VCaP (cell line): Measurements from ENCODE around the gene RAB31.

Experiments used
- H3K27ac ChIP-seq: fragments of 450-650 bp; 2 replicates; pipeline ENCODE4 v1.5.1; 2017
- TF ChIP-seq, protein P1 (sequence below): fragments of 450-650 bp; conservative IDR thresholded peaks from 2 replicates; pipeline ENCODE4 v1.5.1; 2017; ENCODE audit warnings: mild to moderate bottlenecking, moderate library complexity

The RAB31 gene

DNA sequence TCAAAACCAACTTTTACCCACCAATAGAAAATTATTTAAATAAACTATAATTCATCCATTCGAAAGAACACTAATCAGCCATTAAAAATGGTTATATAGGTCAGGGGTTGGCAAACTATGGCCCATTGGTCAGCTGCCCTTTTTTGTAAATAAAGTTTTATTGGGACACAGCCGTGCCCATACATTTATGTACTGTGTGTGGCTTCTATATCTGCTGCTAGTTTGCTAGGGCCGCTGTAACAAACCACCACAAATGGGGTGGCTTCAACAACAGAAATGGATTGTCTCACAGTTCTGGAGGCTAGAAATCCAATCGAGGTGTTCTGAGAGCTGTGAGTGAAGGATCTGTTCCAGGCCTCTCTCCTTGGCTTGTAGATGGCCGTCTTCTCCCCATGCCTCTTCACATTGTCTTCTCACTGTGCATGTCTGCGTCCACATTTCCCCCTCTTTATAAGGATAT lies 170.7 kb downstream of the RAB31 start:
- H3K27ac ChIP-seq, result no peak overlapping the region
- TF ChIP-seq, protein P1, sequence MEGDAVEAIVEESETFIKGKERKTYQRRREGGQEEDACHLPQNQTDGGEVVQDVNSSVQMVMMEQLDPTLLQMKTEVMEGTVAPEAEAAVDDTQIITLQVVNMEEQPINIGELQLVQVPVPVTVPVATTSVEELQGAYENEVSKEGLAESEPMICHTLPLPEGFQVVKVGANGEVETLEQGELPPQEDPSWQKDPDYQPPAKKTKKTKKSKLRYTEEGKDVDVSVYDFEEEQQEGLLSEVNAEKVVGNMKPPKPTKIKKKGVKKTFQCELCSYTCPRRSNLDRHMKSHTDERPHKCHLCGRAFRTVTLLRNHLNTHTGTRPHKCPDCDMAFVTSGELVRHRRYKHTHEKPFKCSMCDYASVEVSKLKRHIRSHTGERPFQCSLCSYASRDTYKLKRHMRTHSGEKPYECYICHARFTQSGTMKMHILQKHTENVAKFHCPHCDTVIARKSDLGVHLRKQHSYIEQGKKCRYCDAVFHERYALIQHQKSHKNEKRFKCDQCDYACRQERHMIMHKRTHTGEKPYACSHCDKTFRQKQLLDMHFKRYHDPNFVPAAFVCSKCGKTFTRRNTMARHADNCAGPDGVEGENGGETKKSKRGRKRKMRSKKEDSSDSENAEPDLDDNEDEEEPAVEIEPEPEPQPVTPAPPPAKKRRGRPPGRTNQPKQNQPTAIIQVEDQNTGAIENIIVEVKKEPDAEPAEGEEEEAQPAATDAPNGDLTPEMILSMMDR, result no peak

DNA sequence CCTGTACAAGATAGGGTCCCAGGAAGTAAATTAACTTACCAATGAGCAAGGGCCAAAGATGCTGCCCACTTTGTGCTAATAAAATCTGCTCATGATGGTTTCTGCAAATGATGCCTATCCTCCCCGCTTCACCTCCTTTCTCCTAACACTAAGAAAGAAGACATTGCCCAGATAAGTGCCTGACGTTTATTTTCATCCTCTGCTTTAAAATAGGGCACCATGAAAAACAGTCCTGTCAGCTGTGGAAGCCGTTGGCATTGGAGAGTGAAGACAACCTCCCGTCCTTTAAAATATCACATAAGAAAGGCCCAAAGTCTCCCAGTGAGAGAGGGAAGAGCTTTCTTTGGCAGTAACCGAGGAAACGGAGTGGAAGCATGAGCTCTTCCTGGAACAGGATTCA lies 176.0 kb downstream of the RAB31 start:
- H3K27ac ChIP-seq, result no peak overlapping the region
- TF ChIP-seq, protein P1, result no peak

DNA sequence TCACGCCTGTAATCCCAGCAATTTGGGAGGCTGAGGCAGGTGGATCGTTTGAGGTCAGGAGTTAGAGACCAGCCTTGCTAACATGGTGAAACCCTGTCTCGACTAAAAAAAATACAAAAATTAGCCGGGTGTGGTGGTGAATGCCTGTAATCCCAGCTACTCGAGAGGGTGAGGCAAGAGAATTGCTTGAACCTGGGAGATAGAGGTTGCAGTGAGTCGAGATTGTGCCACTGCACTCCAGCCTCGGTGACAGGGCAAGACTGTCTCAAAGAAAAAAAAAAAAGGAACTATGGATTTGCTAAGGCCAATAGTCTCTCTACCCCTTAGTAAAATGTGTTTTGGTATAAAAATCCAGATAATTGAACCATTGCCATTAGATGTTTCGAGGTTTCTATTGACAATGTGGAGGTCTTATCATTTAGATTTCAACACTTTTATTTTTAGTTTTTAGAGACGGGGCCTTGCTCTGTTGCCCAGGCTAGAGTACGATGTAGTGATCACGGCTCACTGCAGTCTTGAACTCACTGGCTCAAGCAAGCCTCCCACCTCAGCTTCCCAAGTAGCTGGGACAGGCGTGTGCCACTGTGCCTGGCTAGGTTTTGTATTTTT lies 176.5 kb downstream of the RAB31 start:
- TF ChIP-seq, protein P1, result no peak
- H3K27ac ChIP-seq, result no peak overlapping the region

DNA sequence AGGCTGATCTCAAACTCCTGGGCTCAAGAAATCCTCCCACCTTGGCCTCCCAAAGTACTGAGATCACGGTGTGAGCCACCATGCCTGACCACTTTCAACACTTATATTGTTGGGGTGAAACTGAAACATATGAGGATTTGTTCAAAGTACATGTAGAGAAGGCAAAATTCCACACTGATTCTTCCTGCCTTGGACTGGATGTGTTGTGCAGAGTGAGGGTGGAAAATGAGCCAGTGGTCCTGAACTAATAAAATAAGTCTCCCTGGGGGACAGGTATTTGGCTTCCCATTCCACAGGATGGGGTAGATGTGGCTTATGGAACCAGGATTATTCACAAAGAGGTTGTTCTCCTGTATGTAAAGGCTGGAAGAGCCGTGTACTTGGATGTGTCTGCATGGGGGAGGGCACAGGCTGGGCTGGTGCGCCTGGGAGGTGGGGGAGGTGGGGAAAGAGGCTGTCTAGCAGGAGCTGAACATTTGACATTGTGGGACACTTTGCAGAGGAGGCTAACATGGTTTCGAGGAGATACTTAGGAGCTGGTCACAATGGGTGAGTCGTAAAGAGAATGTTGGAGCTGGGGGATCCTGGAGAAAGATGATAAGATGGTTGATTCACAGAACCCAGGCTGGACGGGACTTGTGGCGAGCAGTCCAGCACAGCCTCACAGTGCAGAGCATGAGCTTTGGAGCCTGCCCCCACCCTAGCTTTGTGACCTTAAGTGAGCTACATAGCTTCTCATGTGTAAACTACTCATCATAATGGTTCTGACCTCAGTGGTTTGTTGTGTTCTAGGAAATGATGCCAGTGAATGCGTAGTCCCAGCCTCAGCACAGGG lies 177.3 kb downstream of the RAB31 start, which contains the start of gene TXNDC2:
TSS of gene TXNDC2 (plus strand) at position 804 of the 835 bp plus-strand sequence. CDS start 708 bp downstream, outside the sequence.
- H3K27ac ChIP-seq, result no peak within 1 kb of the TSS
- TF ChIP-seq, protein P1, result no peak

DNA sequence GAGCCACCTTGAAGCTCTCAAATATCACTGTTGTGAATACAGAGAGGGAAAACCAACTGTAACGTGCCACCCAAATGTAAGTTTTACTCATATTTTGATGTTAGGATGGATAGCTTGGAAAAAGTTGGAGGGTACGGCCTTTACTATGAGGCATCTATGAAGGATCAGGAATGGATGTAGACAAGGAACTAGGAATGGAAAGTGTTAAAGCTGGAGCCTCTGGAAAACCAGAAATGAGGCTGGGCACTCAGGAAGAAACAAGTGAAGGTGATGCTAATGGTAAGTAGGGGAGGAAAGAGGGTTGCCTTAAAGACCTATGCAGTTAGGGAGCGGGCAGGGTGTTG lies 177.9 kb downstream of the RAB31 start:
- no peak overlapping the region for H3K27ac ChIP-seq

DNA sequence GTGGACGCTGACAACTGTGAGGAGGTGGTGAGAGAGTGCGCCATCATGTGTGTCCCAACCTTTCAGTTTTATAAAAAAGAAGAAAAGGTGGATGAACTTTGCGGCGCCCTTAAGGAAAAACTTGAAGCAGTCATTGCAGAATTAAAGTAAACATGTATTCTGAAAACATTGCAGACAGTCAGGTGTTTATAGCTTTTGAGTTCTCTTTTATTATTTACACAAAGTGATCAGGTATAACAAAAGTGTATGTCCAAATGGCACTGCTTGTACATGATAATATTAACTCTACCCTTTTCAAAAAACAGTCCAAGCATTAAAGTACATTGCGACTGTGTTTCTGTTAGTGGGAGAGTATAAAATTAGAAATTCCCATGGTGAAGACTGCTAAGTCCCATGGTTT lies 179.9 kb downstream of the RAB31 start:
- peak overlapping the region; percentile 75 for H3K27ac ChIP-seq
- TF ChIP-seq, protein P1, result no peak

More for the DNA sequence above, 177.9 kb downstream of the RAB31 start:
- TF ChIP-seq, protein P1, result no peak

DNA sequence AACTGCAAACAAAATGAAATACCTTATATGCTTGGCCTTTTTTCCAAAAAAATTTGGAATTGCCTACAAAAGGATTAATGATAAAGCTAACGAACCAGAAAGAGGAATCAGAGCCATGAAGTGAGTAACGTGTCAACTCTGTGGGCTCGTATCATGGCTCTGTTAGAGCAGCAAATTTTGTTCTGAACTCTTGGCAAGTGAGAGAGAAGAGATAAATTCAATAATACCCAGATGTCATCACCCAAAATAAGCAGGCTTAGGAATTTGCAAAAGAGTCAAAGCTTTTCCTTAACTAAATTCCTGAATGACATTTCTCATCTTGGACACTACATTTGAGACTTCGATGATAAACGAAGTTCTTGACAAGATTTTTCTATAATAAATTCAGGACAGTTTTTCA lies 182.1 kb downstream of the RAB31 start:
- no peak overlapping the region for H3K27ac ChIP-seq
- TF ChIP-seq, protein P1, result no peak
